NK-92 treated with Interleukin-12 subunit alpha and Interleukin-12 subunit beta, amount 100 ng/mL, for 24 hours (cell line): ENCODE data around the gene SAA4.
"Not testable (repeated sequence)": the region's sequence is repeated elsewhere in the genome, so short reads cannot be mapped to it uniquely, and the experiment has no call there.

Experiments
- DNase-seq: peaks from one replicate; lab custom pipeline; 2025; lab: John Stamatoyannopoulos, UW

Gene SAA4

GRCh38 chr11:18246379-18247190 lies 10.0 kb upstream of the SAA4 start:
- DNase-seq = peak; percentile 16

GRCh38 chr11:18245396-18245795 lies 8.8 kb upstream of the SAA4 start:
- no peak for DNase-seq

- peak; percentile 31 for DNase-seq
Measured at GRCh38 chr11:18243783-18244362, 7.3 kb upstream of the SAA4 start.

GRCh38 chr11:18239655-18240054 lies 3.1 kb upstream of the SAA4 start:
- DNase-seq = no peak

- no peak for DNase-seq
Measured at GRCh38 chr11:18235394-18236334, 938 bp downstream of the SAA4 start.

GRCh38 chr11:18233912-18234311 lies 2.7 kb downstream of the SAA4 start:
- no peak for DNase-seq

- DNase-seq = no peak
Measured at GRCh38 chr11:18230859-18231258, 5.7 kb downstream of the SAA4 start.

GRCh38 chr11:18229501-18229900 lies 7.1 kb downstream of the SAA4 start:
- DNase-seq = no peak

GRCh38 chr11:18225913-18226312 lies 10.7 kb downstream of the SAA4 start:
- no peak for DNase-seq

- DNase-seq = no peak
Measured at GRCh38 chr11:18223591-18224387, 12.8 kb downstream of the SAA4 start.

GRCh38 chr11:18222814-18223421 lies 13.7 kb downstream of the SAA4 start:
- DNase-seq = no peak

GRCh38 chr11:18221274-18221876 lies 15.2 kb downstream of the SAA4 start:
- DNase-seq = no peak

- no peak for DNase-seq
Measured at GRCh38 chr11:18209058-18209457, 27.5 kb downstream of the SAA4 start.

GRCh38 chr11:18204771-18205170 lies 31.8 kb downstream of the SAA4 start:
- DNase-seq = no peak

- no peak for DNase-seq
Measured at GRCh38 chr11:18204220-18204619, 32.4 kb downstream of the SAA4 start.

- DNase-seq = no peak
Measured at GRCh38 chr11:18203723-18204122, 32.9 kb downstream of the SAA4 start.

- DNase-seq = not testable (repeated sequence)
Measured at GRCh38 chr11:18197738-18198137, 38.9 kb downstream of the SAA4 start.

GRCh38 chr11:18196532-18196931 lies 40.1 kb downstream of the SAA4 start:
- DNase-seq = no peak

GRCh38 chr11:18193010-18193409 lies 43.6 kb downstream of the SAA4 start:
- DNase-seq = no peak

GRCh38 chr11:18191376-18191775 lies 45.2 kb downstream of the SAA4 start:
- no peak for DNase-seq
